Activated CD4-positive, alpha-beta memory T cell treated with anti-CD3 and anti-CD28 coated beads for 36 hours (primary cell): ENCODE measurements around the gene ADRA2B. TPM values are rescaled to one million over a fixed set of nuclear protein-coding genes. Genes with fewer than 3 reads are reported as not detected.
"Not testable (repeated sequence)": the region's sequence is repeated elsewhere in the genome, so short reads cannot be mapped to it uniquely, and the experiment has no call there.

Experiments used
- CTCF ChIA-PET: fragments of 350-600 bp; sonication (Branson Sonifier 250); formaldehyde crosslinking; loops from one replicate; lab custom pipeline; 2021; ENCODE audit warnings: antibody characterized with exemption, inconsistent platforms; lab: Charles Lee
- POLR2A ChIA-PET: fragments of 350-600 bp; sonication (Branson Sonifier 250); formaldehyde crosslinking; loops from one replicate; lab custom pipeline; 2021; ENCODE audit warnings: antibody characterized with exemption; lab: Charles Lee
- DNase-seq: peaks from one replicate; pipeline ENCODE4 v3.0.0-alpha.2; 2020
- H3K27ac Mint-ChIP-seq: one replicate; pipeline ENCODE4 v1.8.0; 2021; ENCODE audit warnings: mixed read lengths
- H3K27me3 Mint-ChIP-seq: one replicate; pipeline ENCODE4 v1.8.0; 2021; ENCODE audit warnings: mixed read lengths
- H3K36me3 Mint-ChIP-seq: one replicate; pipeline ENCODE4 v1.8.0; 2021; ENCODE audit warnings: mixed read lengths
- H3K4me1 Mint-ChIP-seq: one replicate; pipeline ENCODE4 v1.8.0; 2021; ENCODE audit warnings: low read depth, mixed read lengths
- H3K4me3 Mint-ChIP-seq: one replicate; pipeline ENCODE4 v1.8.0; 2021; ENCODE audit warnings: mild to moderate bottlenecking, mixed read lengths
- H3K9me3 Mint-ChIP-seq: one replicate; pipeline ENCODE4 v1.8.0; 2021; ENCODE audit warnings: mixed read lengths
- intact Hi-C: fragments of 100-400 bp; cut with micrococcal nuclease; formaldehyde crosslinking; loops from one replicate; pipeline ENCODE4 v1.15.1; 2023
- total RNA-seq, 2 experiments: library from RNA; stranded (reverse); gene quantifications; one replicate each; pipeline ENCODE4 v1.2.3, GENCODE V29; 2021

Gene ADRA2B
- under 1 TPM; 0.21 to 0.36 TPM for total RNA-seq

DNA sequence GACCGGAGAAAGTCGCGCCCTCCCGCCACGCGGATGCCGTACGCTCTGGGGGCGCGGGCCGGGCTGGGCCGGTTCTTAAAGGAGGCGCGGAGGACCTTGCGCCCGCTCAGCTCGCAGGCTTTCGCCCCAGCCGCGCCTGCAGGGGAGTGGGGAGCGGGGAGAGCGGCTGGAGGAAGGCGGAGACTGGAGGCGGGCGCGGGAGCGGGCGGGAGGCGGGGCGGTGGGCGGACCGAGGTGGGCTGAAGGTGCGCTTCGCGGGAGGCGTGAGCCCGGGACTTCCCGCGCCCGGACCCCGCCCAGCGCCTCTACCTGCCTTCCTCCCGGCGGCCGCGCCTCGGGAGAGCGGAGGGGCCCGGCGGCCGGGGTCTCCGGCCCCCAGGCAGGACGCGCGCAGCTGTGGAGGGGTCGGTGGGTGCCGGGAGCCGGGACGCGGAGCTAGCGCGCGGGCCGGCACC lies at the start of gene ADRA2B:
ADRA2B (minus strand) TSS at position 148 of the 455 bp plus-strand sequence. CDS start 422 bp downstream, outside the sequence.
- Mint-ChIP-seq H3K27me3 (peaks cover 36% of the 10 kb centered on the region), H3K4me1 (peaks cover 13% of the 10 kb centered on the region), H3K9me3 (no peaks in the 10 kb centered on the region), H3K36me3 (no peaks in the 10 kb centered on the region), H3K27ac (peak within 1 kb of the TSS; percentile 42), H3K4me3 (peak within 1 kb of the TSS; percentile 63)
- DNase-seq = peak; percentile 85
- intact Hi-C loops = loop anchor here (5.0 kb wide), 1 partner anchor 124 kb away; the partner anchor contains the start of gene ANKRD36C
- ChIA-PET POLR2A (interaction anchor here (1.2 to 2.2 kb wide), 2 partner anchors 15 to 58 kb away, joined by 3 to 6 read pairs; no protein-coding TSS in a partner anchor), CTCF (interaction anchor here (0.6 to 6.0 kb wide), 37 partner anchors 8 to 741 kb away, joined by 3 to 68 read pairs (median 5); partner anchors contain the start of genes ANKRD36C, ANKRD39, ASTL and CIAO1)

DNA sequence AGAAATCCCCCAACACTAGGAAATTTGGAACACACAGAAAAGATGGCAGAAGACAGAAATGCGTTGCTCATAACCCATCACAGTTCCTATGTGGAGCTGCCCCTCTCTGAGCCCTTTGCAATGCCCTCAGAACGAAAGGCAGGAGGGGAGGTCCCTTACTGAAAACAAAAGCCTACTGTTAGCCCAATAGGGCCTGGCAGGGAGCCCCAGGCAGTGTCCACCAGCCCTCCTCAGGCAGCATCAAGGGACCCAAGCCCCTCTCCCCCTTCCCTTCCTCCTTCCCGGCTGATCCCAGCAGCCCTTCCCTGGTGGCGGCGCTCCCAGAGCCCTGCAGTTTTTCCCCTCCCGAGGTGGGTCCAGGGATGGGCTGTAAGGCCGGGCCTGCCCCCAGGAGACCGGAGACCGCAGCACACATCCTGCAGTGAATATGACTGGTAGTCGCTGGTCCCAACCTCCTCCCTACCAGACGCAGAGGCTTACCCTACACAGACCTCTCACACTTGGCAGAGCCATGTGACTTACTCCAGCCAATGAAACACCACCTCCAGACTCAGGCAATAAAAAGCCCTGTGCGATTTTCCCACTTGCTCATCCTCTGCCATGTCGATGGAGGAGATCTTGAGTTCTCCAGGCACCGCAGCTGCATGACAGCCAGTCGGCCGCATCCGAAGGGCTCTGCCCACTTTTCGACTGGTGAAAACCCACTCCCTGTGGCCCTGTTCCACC lies 48.3 kb upstream of the ADRA2B start:
- intact Hi-C loops = loop anchor here (1.0 to 5.0 kb wide), 6 partner anchors 8 to 178 kb away; no protein-coding TSS in a partner anchor
- Mint-ChIP-seq H3K27ac (peak overlapping the region; percentile 100), H3K27me3 (no peaks in the 10 kb centered on the region), H3K9me3 (peaks cover 13% of the 10 kb centered on the region), H3K4me1 (peaks cover 72% of the 10 kb centered on the region), H3K4me3 (peak overlapping the region; percentile 87), H3K36me3 (peaks cover 4% of the 10 kb centered on the region)
- CTCF ChIA-PET = interaction anchor here (1.1 to 5.2 kb wide), 7 partner anchors 10 to 172 kb away, joined by 3 to 39 read pairs (median 15); partner anchors contain the start of genes ASTL and DUSP2
- peak; percentile 90 for DNase-seq
- POLR2A ChIA-PET = interaction anchor here (0.8 to 3.8 kb wide), 6 partner anchors 10 to 173 kb away, joined by 3 to 173 read pairs (median 10); partner anchors contain the start of genes ANKRD36C, ASTL, DUSP2 and STARD7

DNA sequence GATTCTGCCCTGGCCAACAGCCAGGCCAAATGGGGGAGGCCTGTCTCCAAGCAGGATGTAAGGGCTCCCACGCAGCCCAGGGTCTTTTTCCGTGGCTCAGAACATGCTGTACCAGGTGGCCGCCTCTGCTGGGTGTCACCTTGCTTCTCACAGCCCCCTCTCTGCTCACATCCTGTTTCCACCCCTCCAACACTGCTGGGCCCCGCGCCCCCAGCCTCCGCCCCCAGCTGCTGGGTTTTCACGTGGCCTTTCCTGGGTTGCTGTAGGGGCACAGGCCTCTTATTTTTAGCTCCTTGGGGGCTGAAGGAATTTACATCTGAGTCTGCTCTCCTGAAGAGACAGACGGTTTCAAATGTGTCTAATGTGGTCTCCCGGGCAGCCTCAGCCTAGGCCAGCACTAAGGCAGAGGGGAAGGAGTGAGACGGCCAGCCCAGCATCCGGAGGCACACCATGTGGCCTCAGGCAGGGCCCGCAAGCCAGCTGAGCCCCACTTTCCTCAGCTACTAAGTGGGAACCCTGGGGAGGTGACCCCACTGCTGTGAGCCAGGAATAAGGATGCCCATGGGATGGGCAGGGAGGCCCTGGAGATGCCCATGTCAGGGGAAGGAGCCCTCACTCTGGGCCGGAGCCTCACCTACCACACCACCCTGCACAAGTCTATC lies 47.5 kb upstream of the ADRA2B start:
- H3K36me3 Mint-ChIP-seq = peaks cover 7% of the 10 kb centered on the region
- DNase-seq = peak; percentile 93
- H3K27ac Mint-ChIP-seq = peak overlapping the region; percentile 100
- peak overlapping the region; percentile 87 for H3K4me3 Mint-ChIP-seq
- no peaks in the 10 kb centered on the region for H3K27me3 Mint-ChIP-seq
- peaks cover 8% of the 10 kb centered on the region for H3K9me3 Mint-ChIP-seq
- ChIA-PET POLR2A (interaction anchor here (0.8 to 3.8 kb wide), 6 partner anchors 10 to 172 kb away, joined by 3 to 173 read pairs (median 10); partner anchors contain the start of genes ANKRD36C, ASTL, DUSP2 and STARD7), CTCF (interaction anchor here (1.1 to 5.2 kb wide), 7 partner anchors 11 to 171 kb away, joined by 3 to 39 read pairs (median 15); partner anchors contain the start of genes ASTL and DUSP2)
- peaks cover 75% of the 10 kb centered on the region for H3K4me1 Mint-ChIP-seq
- intact Hi-C loops = loop anchor here (1.0 to 5.0 kb wide), 6 partner anchors 8 to 178 kb away; no protein-coding TSS in a partner anchor

DNA sequence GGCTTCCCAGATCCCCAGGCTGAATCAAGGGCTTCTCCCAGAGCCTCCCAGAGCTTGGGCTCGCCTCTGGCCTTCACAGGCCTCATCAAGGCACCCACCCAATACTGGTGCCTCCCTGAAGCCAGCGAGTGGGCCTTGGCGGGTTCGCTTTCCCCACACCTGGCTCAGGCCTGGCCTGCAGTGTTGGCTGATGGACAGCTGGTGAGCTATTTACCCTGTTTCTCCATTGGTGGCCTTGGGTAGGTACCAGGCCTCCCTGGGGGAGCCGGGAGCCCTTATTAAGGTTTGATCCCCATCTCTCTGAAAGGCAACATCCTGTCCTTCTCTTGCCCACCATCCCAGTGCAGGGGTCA lies 47.0 kb upstream of the ADRA2B start:
- Mint-ChIP-seq H3K36me3 (peaks cover 7% of the 10 kb centered on the region), H3K4me1 (peaks cover 78% of the 10 kb centered on the region), H3K27ac (peak overlapping the region; percentile 100)

DNA sequence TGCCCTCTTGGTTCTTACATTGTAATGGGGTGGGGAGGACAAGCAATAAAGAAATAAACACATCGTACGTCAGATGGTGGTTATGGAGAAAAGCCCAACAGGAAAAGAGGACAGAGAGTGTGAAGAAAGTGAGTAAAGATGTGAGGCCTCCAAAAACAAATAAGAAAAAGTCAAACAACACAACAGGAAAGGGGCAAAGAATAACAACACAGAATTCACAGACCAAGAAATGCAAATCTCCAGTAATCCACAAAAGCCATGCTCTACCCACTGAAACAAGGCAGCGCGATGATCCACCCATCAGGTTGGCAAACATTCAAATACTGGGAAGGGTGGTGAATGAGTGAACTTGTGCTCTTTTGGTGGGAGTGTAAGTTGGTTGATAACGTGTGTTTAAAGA lies 45.5 kb upstream of the ADRA2B start:
- H3K27me3 Mint-ChIP-seq = no peaks in the 10 kb centered on the region
- peaks cover 7% of the 10 kb centered on the region for H3K36me3 Mint-ChIP-seq
- H3K27ac Mint-ChIP-seq = peak overlapping the region; percentile 100
- peak overlapping the region; percentile 14 for H3K4me3 Mint-ChIP-seq
- peak; percentile 52 for DNase-seq
- intact Hi-C loops = loop anchor here (5.0 kb wide), 2 partner anchors 160 to 180 kb away; no protein-coding TSS in a partner anchor
- peaks cover 81% of the 10 kb centered on the region for H3K4me1 Mint-ChIP-seq
- POLR2A ChIA-PET = interaction anchor here (3.6 to 3.8 kb wide), 2 partner anchors 15 to 23 kb away, joined by 27 to 173 read pairs; partner anchors contain the start of genes ASTL and DUSP2
- CTCF ChIA-PET = interaction anchor here (0.8 to 5.2 kb wide), 5 partner anchors 13 to 169 kb away, joined by 3 to 39 read pairs (median 26); partner anchors contain the start of genes ASTL and DUSP2
- peaks cover 8% of the 10 kb centered on the region for H3K9me3 Mint-ChIP-seq

More for the DNA sequence above, 47.0 kb upstream of the ADRA2B start:
- CTCF ChIA-PET = interaction anchor here (1.0 to 5.2 kb wide), 7 partner anchors 11 to 171 kb away, joined by 4 to 39 read pairs (median 15); partner anchors contain the start of genes ASTL and DUSP2
- Mint-ChIP-seq H3K27me3 (no peaks in the 10 kb centered on the region), H3K4me3 (peak overlapping the region; percentile 87), H3K9me3 (peaks cover 8% of the 10 kb centered on the region)
- no peak for DNase-seq
- POLR2A ChIA-PET = interaction anchor here (0.8 to 3.8 kb wide), 6 partner anchors 11 to 172 kb away, joined by 3 to 173 read pairs (median 10); partner anchors contain the start of genes ANKRD36C, ASTL, DUSP2 and STARD7
- intact Hi-C loops = loop anchor here (5.0 kb wide), 2 partner anchors 159 to 179 kb away; no protein-coding TSS in a partner anchor

DNA sequence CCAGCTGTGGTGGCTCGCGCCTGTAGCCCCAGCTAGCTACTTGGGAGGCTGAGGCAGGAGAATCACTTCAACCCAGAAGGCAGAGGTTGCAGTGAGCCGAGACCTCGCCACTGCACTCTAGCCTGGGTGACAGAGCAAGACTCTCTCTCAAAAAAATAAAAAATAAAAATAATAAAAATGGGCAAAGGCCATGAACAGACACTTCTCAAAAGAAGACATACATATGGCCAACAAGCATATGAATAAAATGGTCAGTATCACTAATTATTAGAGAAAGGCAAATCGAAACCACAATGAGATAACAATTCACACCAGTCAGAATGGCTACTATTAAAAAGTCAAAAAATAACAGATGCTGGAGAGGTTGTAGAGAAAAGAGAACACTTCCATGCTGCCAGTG lies 44.0 kb upstream of the ADRA2B start:
- H3K9me3 Mint-ChIP-seq, H3K27me3 Mint-ChIP-seq, H3K4me3 Mint-ChIP-seq, H3K36me3 Mint-ChIP-seq, DNase-seq: not testable (repeated sequence)
- H3K27ac Mint-ChIP-seq = peak overlapping the region; percentile 71
- CTCF ChIA-PET = interaction anchor here (1.1 to 4.4 kb wide), 3 partner anchors 13 to 16 kb away, joined by 3 to 80 read pairs (median 17); partner anchors contain the start of gene DUSP2
- H3K4me1 Mint-ChIP-seq = peaks cover 91% of the 10 kb centered on the region
- POLR2A ChIA-PET = interaction anchor here (6.6 kb wide), 1 partner anchor 15 kb away, joined by 206 read pairs; the partner anchor contains the start of gene DUSP2
- intact Hi-C loops = loop anchor here (5.0 kb wide), 2 partner anchors 162 to 182 kb away; no protein-coding TSS in a partner anchor

DNA sequence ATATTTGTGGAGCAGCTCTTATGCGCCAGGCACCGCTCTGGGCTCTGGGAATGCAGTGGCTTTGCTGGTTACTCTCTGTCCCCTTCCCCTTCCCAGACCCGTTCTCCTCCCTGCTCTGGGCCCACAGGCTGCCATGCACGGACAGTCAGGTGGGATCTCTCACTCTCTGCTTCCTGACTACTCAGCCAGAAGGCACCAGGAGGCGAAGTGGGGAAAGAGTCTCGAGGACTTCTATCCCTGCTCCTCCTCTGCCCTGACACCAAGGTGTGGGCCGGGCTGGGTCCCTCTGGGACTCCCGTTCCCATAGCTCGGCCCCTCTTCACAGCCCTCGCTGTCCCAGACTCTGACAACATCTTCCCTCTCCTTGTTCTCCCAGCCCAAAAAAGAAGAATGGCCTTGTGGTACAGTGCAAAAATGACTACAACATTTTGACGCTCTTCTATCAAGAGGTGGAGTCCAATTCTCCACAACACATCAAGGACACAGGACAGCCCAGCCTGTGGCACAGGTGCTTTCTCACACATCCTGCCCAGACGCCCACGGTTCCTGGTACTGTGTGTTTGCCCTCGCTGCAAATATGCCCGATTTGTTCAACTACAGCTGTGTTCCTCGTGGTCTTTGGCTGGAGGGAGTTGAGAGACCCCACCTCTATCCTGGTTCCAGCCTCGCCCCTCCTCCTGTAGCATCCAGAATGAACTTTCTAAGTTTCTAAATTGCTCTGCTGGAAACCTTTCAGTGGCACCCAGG lies 42.9 kb upstream of the ADRA2B start:
- Mint-ChIP-seq H3K4me3 (peak overlapping the region; percentile 62), H3K4me1 (peaks cover 86% of the 10 kb centered on the region), H3K27ac (peak overlapping the region; percentile 96)

DNA sequence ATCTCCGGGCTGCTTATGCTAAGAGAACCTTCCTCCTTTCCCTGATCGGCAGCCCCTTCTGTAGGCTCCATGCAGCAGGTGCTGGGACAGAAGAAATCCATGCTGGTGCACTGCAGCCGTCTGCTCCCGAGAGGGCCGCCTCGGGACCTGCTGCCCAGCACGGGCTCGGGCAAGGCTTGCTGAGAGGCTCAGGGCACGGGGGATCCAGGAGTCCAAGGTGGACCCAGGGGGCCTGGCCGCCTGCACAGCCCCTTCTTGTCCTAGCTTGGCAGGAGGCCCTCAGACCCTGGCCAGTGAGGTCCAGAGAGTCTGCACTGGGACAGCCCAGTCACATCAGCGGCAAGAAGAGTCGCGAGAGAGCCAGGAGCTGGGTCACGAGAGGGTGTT lies 42.2 kb upstream of the ADRA2B start:
- Mint-ChIP-seq H3K27ac (peak overlapping the region; percentile 96), H3K27me3 (no peaks in the 10 kb centered on the region), H3K36me3 (peaks cover 7% of the 10 kb centered on the region), H3K4me3 (peak overlapping the region; percentile 62), H3K4me1 (peaks cover 82% of the 10 kb centered on the region), H3K9me3 (peaks cover 8% of the 10 kb centered on the region)
- ChIA-PET POLR2A (interaction anchor here (0.8 to 6.6 kb wide), 5 partner anchors 13 to 50 kb away, joined by 4 to 206 read pairs (median 4); partner anchors contain the start of genes DUSP2 and STARD7), CTCF (interaction anchor here (2.5 to 4.4 kb wide), 3 partner anchors 14 to 42 kb away, joined by 17 to 80 read pairs (median 18); partner anchors contain the start of genes ADRA2B and DUSP2)
- intact Hi-C loops = no loop called here
- DNase-seq = no peak

More for the DNA sequence above, 42.9 kb upstream of the ADRA2B start:
- intact Hi-C loops = no loop called here
- Mint-ChIP-seq H3K9me3 (peaks cover 8% of the 10 kb centered on the region), H3K36me3 (peaks cover 7% of the 10 kb centered on the region), H3K27me3 (no peaks in the 10 kb centered on the region)
- CTCF ChIA-PET = interaction anchor here (0.5 to 4.4 kb wide), 4 partner anchors 14 to 42 kb away, joined by 3 to 80 read pairs (median 18); partner anchors contain the start of genes ADRA2B and DUSP2
- POLR2A ChIA-PET = interaction anchor here (6.6 kb wide), 1 partner anchor 14 kb away, joined by 206 read pairs; the partner anchor contains the start of gene DUSP2
- peak; percentile 84 for DNase-seq

DNA sequence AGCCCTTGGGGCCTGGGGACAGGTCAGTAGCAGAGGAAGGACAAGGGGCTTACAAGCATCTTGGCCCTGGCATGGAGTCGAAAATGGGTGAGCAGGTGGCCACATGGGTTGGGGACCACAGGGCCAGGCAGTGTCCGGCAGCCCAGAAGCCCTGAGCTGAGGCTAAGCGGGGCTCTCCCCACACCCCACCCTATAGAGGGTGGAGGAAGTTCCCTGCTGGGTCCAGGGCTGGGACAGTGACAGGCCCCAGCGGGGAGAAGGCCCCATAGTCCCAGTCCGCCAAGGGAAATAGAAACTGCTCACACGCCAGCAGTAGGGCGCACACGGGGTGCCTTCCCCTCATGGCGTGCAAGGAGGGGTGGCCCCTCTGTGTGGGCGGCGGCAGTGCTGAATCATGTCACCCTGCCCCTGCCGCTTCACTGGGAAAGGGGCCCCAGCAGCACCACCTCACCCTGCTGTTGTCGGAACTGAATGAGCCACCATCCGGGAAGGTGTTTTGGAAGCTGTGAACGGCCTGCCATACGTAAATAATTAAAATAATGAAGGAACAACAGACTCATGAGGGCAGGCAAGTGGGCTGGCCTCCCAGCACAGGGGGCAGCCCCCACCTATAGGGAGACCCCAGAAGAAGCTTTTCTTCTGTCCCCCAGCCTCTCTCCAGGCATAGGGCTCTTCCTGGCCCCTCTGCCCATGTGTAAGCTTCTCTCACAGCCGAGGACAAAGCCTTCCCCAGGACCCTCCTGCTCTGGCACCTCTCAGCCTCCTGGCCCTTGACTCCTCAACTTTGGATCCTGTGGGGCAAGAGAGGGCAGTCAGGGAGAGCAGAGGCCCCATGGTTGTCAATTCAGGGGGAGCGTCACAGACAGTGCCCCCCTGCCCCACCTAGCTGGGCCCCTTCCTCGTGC lies 41.5 kb upstream of the ADRA2B start:
- Mint-ChIP-seq H3K27ac (peak overlapping the region; percentile 96), H3K27me3 (no peaks in the 10 kb centered on the region), H3K4me3 (peak overlapping the region; percentile 62), H3K36me3 (peaks cover 7% of the 10 kb centered on the region), H3K4me1 (peaks cover 82% of the 10 kb centered on the region), H3K9me3 (peaks cover 8% of the 10 kb centered on the region)
- ChIA-PET POLR2A (interaction anchor here (0.8 to 6.6 kb wide), 6 partner anchors 9 to 51 kb away, joined by 3 to 206 read pairs (median 4); partner anchors contain the start of genes DUSP2 and STARD7), CTCF (interaction anchor here (0.7 to 4.4 kb wide), 6 partner anchors 13 to 165 kb away, joined by 3 to 80 read pairs (median 18); partner anchors contain the start of genes ADRA2B and DUSP2)
- DNase-seq = peak; percentile 99
- intact Hi-C loops = loop anchor here (1.0 to 2.0 kb wide), 2 partner anchors 12 to 371 kb away; no protein-coding TSS in a partner anchor
